ENCODE results near the gene CHCHD6.

CHCHD6 gene

DNA sequence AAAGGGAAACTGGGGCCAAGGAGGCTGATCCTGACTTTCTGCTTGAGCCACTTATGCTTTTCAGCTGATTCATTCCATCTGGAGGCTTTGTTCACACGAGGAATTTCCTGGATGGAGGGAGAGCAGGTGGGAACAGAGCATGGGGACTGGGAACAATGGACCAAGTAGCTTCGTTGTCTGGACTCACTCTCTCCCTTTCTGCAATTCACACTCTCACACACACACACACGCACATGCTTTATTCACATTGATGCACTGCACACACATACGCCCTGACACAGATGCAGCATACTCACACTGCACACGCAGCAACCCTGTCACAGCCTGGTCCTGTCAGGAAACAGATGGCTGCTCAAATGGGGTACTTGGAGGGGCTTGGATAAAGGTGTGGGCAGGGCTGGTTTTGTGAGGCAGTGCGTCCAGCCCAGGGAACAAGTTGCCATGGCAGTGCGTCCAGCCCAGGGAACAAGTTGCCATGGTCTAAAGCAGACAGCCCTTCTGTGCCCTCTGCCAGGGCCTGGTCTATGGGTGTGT lies 19.8 kb upstream of the CHCHD6 start:
- Histone ChIP-seq H3K4me2 (ENCODE audit: low read depth, low read length, poor library complexity, severe bottlenecking) (no peak overlapping the region), H2AFZ (ENCODE audit: low read depth, low read length, severe bottlenecking) (no peak overlapping the region), H3K79me2 (ENCODE audit: insufficient read depth, low read length) (no peaks in the 10 kb centered on the region), H3K36me3 (ENCODE audit: low read length) (no peaks in the 10 kb centered on the region), H4K20me1 (ENCODE audit: low read depth, low read length) (no peaks in the 10 kb centered on the region), H3K9me2 (replicated peaks; ENCODE audit: insufficient read depth, low read length) (no peaks in the 10 kb centered on the region), H3K27me3 (ENCODE audit: low read length) (no peaks in the 10 kb centered on the region), H3K9me3 (ENCODE audit: insufficient read depth, low read length) (no peaks in the 10 kb centered on the region), H3F3A (ENCODE audit: insufficient read depth) (no peaks in the 10 kb centered on the region), H3K9ac (ENCODE audit: low read length) (no peak overlapping the region), H3K4me3 (ENCODE audit: insufficient read depth, low read length, poor library complexity, severe bottlenecking) (no peak overlapping the region), H3K27ac (ENCODE audit: low read depth, low read length) (no peak overlapping the region)
- TF ChIP-seq, protein P1, sequence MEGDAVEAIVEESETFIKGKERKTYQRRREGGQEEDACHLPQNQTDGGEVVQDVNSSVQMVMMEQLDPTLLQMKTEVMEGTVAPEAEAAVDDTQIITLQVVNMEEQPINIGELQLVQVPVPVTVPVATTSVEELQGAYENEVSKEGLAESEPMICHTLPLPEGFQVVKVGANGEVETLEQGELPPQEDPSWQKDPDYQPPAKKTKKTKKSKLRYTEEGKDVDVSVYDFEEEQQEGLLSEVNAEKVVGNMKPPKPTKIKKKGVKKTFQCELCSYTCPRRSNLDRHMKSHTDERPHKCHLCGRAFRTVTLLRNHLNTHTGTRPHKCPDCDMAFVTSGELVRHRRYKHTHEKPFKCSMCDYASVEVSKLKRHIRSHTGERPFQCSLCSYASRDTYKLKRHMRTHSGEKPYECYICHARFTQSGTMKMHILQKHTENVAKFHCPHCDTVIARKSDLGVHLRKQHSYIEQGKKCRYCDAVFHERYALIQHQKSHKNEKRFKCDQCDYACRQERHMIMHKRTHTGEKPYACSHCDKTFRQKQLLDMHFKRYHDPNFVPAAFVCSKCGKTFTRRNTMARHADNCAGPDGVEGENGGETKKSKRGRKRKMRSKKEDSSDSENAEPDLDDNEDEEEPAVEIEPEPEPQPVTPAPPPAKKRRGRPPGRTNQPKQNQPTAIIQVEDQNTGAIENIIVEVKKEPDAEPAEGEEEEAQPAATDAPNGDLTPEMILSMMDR (IDR thresholded peaks at IDR 0.05; ENCODE audit: insufficient read depth, low read length, poor library complexity, severe bottlenecking): no peak
- TF ChIP-seq EZH2phosphoT487 (conservative IDR thresholded peaks at IDR 0.05; ENCODE audit: low read length): no peak

- H3K9me3 ChIP-seq (ENCODE audit: insufficient read depth, low read length): no peaks in the 10 kb centered on the region
- H3K36me3 ChIP-seq (ENCODE audit: low read length): no peaks in the 10 kb centered on the region
- no peak overlapping the region for H3K9ac ChIP-seq (ENCODE audit: low read length)
- no peak for TF ChIP-seq EZH2phosphoT487 (conservative IDR thresholded peaks at IDR 0.05; ENCODE audit: low read length)
- TF ChIP-seq, protein P1 (IDR thresholded peaks at IDR 0.05; ENCODE audit: insufficient read depth, low read length, poor library complexity, severe bottlenecking): no peak
- no peaks in the 10 kb centered on the region for H3K79me2 ChIP-seq (ENCODE audit: insufficient read depth, low read length)
- no peak overlapping the region for H3K4me2 ChIP-seq (ENCODE audit: low read depth, low read length, poor library complexity, severe bottlenecking)
- H3K27me3 ChIP-seq (ENCODE audit: low read length): no peaks in the 10 kb centered on the region
- no peak overlapping the region for H3K27ac ChIP-seq (ENCODE audit: low read depth, low read length)
- H2AFZ ChIP-seq (ENCODE audit: low read depth, low read length, severe bottlenecking): no peak overlapping the region
- H3F3A ChIP-seq (ENCODE audit: insufficient read depth): no peaks in the 10 kb centered on the region
- H4K20me1 ChIP-seq (ENCODE audit: low read depth, low read length): no peaks in the 10 kb centered on the region
- H3K9me2 ChIP-seq (replicated peaks; ENCODE audit: insufficient read depth, low read length): no peaks in the 10 kb centered on the region
- H3K4me3 ChIP-seq (ENCODE audit: insufficient read depth, low read length, poor library complexity, severe bottlenecking): no peak overlapping the region
Measured at GRCh38 chr3:126685021-126685420, 19.0 kb upstream of the CHCHD6 start.

GRCh38 chr3:126685493-126685892 lies 18.5 kb upstream of the CHCHD6 start:
- no peaks in the 10 kb centered on the region for H3K27me3 ChIP-seq (ENCODE audit: low read length)
- no peak overlapping the region for H2AFZ ChIP-seq (ENCODE audit: low read depth, low read length, severe bottlenecking)
- no peaks in the 10 kb centered on the region for H3F3A ChIP-seq (ENCODE audit: insufficient read depth)
- H3K36me3 ChIP-seq (ENCODE audit: low read length): no peaks in the 10 kb centered on the region
- H3K9ac ChIP-seq (ENCODE audit: low read length): no peak overlapping the region
- TF ChIP-seq, protein P1 (IDR thresholded peaks at IDR 0.05; ENCODE audit: insufficient read depth, low read length, poor library complexity, severe bottlenecking): no peak
- no peak for TF ChIP-seq EZH2phosphoT487 (conservative IDR thresholded peaks at IDR 0.05; ENCODE audit: low read length)
- no peaks in the 10 kb centered on the region for H4K20me1 ChIP-seq (ENCODE audit: low read depth, low read length)
- no peak overlapping the region for H3K4me3 ChIP-seq (ENCODE audit: insufficient read depth, low read length, poor library complexity, severe bottlenecking)
- no peaks in the 10 kb centered on the region for H3K9me2 ChIP-seq (replicated peaks; ENCODE audit: insufficient read depth, low read length)
- no peaks in the 10 kb centered on the region for H3K9me3 ChIP-seq (ENCODE audit: insufficient read depth, low read length)
- no peak overlapping the region for H3K4me2 ChIP-seq (ENCODE audit: low read depth, low read length, poor library complexity, severe bottlenecking)
- H3K27ac ChIP-seq (ENCODE audit: low read depth, low read length): no peak overlapping the region
- no peaks in the 10 kb centered on the region for H3K79me2 ChIP-seq (ENCODE audit: insufficient read depth, low read length)
